AML-193 (cell line): ENCODE data around the gene GRPEL2.
A peak's percentile ranks its signal among the peaks of the same experiment; 100 is the strongest.
"Not testable (repeated sequence)": the region's sequence is repeated elsewhere in the genome, so short reads cannot be mapped to it uniquely, and the experiment has no call there.

ENCODE experiments used
- DNase-seq, 2 experiments: peaks; one replicate each; lab custom pipeline; 2025; lab: John Stamatoyannopoulos, UW

Gene GRPEL2

DNA sequence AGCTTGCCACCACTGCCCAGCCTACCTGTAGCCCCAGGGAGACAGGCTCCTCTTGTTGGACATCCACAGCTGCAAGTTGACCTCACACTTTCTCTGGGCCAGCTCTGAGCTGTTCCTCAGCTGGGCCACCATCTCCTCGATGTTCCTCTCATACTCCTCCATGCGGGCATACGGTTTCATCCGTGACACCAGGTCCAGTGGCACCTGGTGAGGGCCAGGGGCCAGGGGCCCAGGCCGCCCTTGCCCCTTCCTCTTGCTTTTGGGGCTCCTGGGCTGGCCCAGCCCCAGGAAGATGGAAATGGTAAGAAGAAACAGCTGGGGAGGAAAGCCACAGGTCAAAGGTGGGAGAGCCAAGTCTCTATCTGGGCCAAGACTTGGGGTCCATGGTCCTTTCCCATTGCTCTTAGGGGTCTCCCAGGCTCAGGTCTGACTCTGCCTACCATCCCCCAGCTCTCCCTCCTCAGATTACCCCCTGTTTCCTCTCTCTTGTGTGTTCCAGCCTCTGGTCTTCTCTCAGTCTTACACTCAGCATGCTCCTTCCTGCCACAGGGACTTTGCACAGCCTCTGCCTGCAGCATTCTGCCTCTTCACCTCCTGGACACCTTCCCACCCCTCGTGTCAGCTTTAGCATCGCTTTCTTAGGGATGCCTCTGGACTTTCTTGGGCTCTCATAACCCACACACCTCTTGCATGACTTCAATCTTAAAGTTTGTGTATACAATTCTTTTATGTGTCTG is 31.6 kb downstream of the GRPEL2 start:
- DNase-seq: no peak

DNA sequence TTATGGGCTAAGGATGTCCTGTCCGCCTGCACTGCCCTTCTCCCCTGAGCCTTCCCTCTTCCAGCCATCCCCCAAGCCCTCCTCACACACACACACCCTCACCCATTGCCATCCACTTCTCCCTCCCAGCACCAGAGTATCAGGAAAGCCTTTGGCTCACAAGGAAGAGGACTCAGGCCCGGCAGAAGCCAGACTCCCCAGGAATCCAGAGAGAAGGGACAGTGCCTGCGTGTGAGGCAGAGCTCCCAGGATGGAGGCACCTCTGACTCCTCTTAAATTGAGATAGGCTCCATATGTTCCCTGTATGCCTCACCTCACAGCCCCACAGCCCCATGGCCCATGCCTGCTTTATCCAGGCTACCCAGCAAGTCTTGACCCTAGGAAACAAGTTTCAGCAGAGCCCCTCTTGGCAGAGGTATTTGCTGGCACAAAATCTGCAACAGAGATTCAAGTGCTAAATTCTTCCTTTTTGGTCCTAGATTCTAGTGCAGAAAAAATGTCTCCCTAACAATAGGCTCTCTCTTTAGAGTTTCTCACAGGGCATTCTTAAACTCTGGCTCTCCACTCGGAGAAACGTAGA is 33.0 kb downstream of the GRPEL2 start:
- no peak for DNase-seq

- DNase-seq: no peak
These were observed 34.0 kb downstream of the GRPEL2 start, which contains the start of gene IL17B for GRCh38 chr5:149379177-149379761. Gene IL17B (minus strand): TSS chr5:149379292. CDS start chr5:149379225, 67 bp downstream.

- DNase-seq: no peak
These were observed 34.6 kb downstream of the GRPEL2 start for GRCh38 chr5:149379818-149380374.

DNA sequence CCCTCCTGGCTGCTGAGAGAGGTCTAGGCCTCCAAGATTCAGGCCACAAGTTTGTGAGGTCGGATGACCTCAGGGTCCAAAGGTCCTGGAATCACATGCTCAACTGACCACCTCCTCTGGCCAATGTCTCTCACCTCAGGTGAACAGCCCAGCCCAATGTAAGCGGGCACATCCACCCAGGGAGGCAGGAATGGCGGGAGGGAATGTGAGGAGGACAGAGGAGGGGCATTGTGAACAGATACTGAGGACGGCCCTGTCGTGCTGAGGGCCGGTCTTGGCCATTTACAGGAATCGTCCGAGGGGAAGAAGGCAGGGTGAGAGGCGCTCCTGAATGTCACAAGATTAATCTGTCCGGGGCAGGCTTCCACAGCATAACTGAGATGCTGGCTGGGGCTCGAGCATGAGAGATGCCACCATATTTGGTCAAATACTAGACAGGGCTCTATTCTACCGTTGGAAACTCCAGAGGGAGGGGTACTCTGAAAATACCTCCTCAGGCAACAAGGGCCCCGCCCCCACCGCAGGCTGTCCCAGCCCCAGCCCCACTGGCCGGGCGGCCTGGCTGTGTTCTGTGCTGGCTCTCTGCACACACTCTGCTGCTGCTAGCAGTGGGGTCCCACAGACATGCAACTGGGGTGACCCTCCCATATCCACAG is 35.3 kb downstream of the GRPEL2 start:
- DNase-seq: no peak

DNA sequence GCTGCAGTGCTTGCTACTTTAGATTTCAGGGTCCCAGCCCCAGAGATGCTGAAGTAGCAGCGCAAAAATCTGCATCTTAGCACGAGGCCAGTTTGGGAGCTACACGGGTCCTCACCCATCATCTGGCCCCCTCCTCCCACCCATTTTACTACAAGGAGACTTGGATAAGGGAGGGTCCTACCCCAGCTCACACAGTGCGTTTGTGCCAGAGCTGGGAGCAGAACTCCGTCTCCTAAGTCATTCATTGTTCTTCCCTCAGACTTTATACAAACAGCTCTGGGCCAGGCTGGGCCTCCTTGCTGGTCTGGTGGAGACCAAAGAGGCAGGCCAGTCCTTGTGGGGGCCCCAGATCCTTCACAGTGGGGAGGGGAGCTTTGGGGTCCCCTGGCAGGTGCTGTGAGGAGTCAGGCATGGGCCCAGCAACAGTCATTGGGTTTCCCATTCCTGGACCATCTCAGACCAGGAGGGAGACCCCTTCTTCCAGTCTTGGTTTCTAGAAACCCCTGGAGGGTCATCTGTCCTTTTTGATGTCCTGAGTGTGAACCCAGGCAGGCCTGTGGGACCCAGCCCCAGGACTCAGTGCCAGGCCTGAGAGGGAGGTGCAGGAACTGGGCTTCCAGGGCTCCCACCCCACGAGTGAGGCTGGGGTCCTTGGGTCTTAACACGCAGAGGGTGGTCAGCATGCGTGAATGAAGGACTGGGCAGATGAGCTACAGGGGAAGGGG is 36.1 kb downstream of the GRPEL2 start:
- no peak for DNase-seq

DNA sequence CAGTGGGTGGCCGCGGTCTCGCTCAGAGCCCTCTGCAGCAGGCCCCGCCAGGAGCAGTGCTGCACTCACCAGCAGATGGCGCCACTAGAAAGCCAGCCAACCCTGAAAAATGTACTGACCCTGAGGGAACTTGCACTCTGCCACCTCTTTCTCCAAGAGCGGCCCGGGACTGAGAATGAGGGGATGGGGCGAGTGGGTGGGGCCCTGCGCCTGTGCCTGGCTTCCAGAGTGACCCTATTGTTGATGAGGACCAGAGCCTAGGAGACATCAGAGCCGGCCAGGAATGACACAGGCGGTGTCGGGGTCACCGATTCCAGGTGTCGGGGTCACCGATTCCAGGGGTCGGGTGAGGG is 36.7 kb downstream of the GRPEL2 start:
- peak; percentile 52 to 53 for DNase-seq

DNA sequence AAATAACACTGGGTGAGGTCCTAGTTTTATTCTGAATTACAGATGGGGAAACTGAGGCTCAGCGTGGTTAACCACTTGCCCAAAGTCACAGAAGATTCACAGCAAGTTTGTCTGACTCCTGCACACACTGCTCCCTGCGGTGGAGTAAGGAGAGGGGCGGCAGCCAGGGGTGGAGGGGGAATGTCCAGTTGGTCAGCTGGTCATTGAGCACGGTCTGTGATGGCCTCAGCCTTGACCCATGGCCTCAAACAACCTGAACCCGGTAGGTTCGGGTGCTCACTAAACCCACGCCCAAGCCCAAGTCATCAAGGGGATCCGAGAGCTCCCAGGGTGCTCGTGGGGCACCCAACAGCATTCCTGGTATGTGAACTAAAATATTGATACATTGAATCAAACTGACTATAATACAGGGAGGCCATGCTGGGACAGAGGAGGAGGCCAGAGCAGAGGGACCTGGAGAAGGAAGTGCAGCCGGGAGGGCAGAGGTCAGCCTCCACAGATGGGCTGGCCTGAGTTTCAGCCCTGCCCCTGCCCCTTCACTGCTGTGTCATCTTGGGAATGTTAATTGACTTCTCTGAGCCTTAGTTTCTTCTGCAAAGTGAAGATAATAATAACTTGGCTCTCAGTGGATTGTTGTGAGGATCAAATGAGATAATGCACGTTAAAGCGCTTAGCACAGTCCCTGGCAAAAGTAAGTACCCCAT is 37.4 kb downstream of the GRPEL2 start:
- DNase-seq: no peak

GRCh38 chr5:149383399-149383798 is 38.1 kb downstream of the GRPEL2 start:
- no peak for DNase-seq

DNA sequence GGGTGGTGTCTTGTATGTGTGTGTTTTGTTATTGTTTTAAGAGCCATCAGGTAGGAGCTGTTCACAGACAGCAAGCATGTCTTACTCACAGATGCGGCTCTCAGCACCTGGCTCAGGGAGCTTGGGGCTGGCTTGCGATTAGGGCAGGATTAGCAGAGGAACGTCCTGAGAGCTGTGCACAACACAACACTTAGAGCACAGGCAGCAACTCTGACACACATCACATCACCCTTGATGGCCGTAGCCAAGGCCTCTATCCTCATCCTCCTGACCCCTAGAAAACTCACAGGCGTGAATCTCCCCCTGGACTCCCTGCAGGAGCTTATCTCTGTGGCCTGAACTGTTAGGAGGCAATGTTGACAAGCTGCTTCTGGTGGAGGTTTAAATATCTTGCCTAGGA is 40.9 kb downstream of the GRPEL2 start:
- DNase-seq: no peak

DNA sequence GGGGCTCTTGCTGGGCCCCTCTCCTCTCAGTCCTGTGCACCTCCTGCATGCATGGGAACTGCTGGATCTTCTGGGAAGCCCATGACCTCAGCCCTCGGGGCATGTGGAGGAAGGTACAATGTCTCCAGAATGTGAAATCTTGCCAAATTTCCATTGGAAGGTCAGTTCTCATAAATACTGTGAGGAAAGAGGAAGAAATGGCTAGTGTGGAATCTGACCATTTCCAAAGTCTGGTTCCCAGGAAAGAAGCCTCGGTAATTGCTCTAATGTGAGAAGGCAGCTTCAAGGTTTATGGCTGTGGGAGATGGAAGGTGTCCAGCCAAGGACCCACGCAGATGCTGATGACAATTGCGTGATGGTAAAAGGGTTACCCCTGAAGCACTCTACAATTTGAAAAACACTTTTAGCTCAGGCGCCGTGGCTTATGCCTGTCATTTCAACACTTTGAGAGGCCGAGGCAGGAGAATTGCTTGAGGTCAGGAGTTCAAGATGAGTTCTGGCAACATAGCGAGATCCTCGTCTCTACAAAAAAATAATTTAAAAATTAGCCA is 41.9 kb downstream of the GRPEL2 start:
- DNase-seq: no peak

DNA sequence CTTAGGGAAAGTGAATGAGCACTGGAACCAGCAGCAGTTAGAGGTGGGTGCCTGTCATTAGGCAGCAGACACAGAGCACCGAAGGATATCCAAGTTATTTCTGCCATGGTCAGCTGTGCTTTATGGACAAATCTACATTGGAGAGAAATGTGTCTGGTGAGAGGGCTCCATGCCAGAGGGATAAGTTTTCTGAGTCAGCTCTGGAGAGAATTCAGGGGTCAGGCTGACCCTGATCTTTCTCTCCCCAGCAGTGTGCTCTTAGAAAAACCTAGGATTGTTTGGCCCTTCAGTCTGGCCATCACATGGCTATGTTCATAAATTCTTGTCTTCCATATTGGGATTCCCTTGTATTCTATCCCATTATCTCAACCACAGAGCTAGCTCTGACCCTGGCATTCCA is 42.7 kb downstream of the GRPEL2 start:
- DNase-seq: no peak

GRCh38 chr5:149388498-149389190 is 43.3 kb downstream of the GRPEL2 start:
- DNase-seq: no peak

DNA sequence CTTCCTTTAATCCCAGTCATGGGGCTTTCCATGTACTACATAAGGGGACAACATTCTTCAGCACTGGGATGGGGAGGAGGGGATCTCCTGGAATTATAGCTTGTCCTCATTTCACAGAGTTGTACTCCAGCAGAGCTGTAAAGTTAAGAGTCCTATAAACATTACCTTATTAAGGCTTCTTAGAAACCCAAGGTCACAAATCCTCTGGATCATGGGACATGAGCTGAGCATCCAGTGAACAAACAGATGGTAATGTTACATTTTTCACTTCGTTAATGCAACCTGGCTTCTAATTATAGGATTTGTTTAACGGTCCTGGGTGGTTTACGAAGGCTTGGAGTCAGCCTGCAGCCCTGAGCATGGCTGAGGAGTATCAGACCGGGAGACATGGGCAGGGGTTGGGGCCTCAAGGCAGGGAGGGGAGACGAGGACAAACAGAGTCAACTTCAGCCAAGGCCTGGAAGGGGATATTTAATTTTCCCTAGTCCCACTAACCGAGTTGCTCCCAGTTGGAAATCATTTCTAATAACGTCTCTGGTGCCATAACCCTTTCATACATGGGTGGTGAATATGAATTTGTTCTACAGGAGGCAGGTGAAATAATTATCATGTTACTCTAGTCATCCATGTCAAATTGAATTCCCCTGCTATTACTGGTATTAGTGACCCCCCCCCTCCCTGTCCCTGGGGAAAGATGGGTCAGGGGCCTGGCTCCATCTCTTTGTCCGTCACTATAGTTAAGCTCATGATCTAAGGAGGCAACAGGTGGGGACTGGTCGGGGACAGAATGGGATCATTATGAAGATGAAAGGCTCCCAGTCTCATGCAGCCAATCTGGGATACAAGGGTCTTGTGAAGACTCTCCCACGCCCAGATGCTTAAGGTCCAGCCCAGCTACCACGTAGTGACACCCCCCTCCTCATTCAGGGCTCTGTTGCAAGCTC is 44.5 kb downstream of the GRPEL2 start:
- no peak for DNase-seq

DNA sequence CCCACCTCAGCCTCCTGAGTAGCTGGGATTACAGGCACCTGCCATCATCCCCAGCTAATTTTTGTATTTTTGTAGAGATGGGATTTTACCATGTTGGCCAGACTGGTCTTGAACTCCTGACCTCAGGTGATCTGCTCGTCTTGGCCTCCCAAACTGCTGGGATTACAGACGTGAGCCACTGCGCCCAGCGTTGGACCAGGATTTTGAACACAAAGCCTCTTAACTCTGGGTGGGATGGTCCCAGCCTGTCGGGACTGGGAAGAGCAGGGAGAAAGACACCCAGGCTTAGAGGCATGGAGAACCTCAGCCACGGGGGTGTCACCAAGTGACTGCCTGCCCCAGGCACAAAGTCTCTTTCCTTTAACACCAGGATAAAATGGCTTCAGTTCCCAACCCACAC is 45.8 kb downstream of the GRPEL2 start:
- DNase-seq: not testable (repeated sequence)

GRCh38 chr5:149391524-149391923 is 46.2 kb downstream of the GRPEL2 start:
- DNase-seq: no peak

DNA sequence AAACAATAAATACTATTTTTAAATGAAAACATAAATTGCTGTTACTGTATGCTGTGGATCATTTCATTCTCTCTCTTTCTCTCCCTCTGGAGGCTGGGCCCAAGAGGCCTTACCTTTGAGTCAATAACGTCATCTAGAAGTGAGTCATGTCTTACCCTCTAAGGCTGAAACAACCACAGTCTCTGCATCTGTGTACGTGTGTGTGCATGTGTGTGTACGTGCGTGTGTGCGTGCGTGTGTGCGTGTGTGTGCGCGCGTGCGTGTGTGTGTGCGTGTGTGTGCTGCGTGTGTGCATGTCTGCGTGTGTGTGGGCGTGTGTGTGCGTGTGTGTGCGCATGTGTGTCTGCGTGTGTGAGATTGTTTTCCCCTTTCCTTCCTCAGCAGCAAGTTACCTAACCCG is 47.4 kb downstream of the GRPEL2 start:
- DNase-seq: no peak

GRCh38 chr5:149394996-149395395 is 49.7 kb downstream of the GRPEL2 start:
- DNase-seq: not testable (repeated sequence)

DNA sequence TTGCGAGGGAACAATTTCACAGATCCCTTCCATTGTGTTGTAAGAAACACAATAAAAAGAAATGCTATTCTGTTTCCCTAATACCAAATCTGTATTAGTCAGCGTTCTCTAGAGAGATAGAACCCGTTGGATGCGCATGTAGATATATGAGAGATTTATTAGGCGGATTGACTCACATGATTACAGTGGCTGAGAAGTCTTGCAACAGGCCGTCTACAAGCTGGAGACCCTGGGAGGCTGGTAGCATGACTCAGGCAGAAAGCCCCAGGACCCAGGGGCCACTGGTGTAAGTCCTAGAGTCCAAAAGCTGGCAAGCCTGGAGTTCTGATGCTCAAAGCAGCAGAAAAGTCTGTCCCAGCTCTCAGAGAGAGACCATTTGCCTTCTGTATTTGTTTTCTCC is 52.2 kb downstream of the GRPEL2 start:
- no peak for DNase-seq
